ENCODE results near the gene VSNL1. TPM values are rescaled to one million over a fixed set of nuclear protein-coding genes. Genes with fewer than 3 reads are reported as not detected.

VSNL1 gene
- total RNA-seq, 1 donor from 2014 or later: 0.13 TPM

GRCh38 chr2:17643031-17643615, 102.6 kb downstream of the VSNL1 start:
- DNase-seq (ENCODE audit: low read depth): peak; percentile 95
- H3K4me3 ChIP-seq (ENCODE audit: low read depth, low read length): no peak overlapping the region
- no peaks in the 10 kb centered on the region for H3K36me3 ChIP-seq (ENCODE audit: control insufficient read depth, insufficient read depth, low read length)
- TF ChIP-seq CTCF (IDR thresholded peaks at IDR 0.05; ENCODE audit: insufficient read depth, low read length, poor library complexity, severe bottlenecking): no peak
- H3K27me3 ChIP-seq (ENCODE audit: control insufficient read depth, insufficient read depth, low read length): no peaks in the 10 kb centered on the region

GRCh38 chr2:17644997-17645720, 104.7 kb downstream of the VSNL1 start:
- H3K36me3 ChIP-seq (ENCODE audit: control insufficient read depth, insufficient read depth, low read length): no peaks in the 10 kb centered on the region
- no peak overlapping the region for H3K4me3 ChIP-seq (ENCODE audit: low read depth, low read length)
- H3K27me3 ChIP-seq (ENCODE audit: control insufficient read depth, insufficient read depth, low read length): no peaks in the 10 kb centered on the region
- DNase-seq (ENCODE audit: low read depth): no peak
- no peak for TF ChIP-seq CTCF (IDR thresholded peaks at IDR 0.05; ENCODE audit: insufficient read depth, low read length, poor library complexity, severe bottlenecking)

- Histone ChIP-seq H3K27me3 (ENCODE audit: control insufficient read depth, insufficient read depth, low read length) (no peaks in the 10 kb centered on the region), H3K36me3 (ENCODE audit: control insufficient read depth, insufficient read depth, low read length) (no peaks in the 10 kb centered on the region), H3K4me3 (ENCODE audit: low read depth, low read length) (no peak overlapping the region)
- peak; percentile 80 for TF ChIP-seq CTCF (IDR thresholded peaks at IDR 0.05; ENCODE audit: insufficient read depth, low read length, poor library complexity, severe bottlenecking)
- peak; percentile 45 for DNase-seq (ENCODE audit: low read depth)
Measured at GRCh38 chr2:17646081-17646554, 105.6 kb downstream of the VSNL1 start.

- no peaks in the 10 kb centered on the region for H3K27me3 ChIP-seq (ENCODE audit: control insufficient read depth, insufficient read depth, low read length)
- H3K36me3 ChIP-seq (ENCODE audit: control insufficient read depth, insufficient read depth, low read length): no peaks in the 10 kb centered on the region
- H3K4me3 ChIP-seq (ENCODE audit: low read depth, low read length): no peak overlapping the region
- DNase-seq (ENCODE audit: low read depth): no peak
- no peak for TF ChIP-seq CTCF (IDR thresholded peaks at IDR 0.05; ENCODE audit: insufficient read depth, low read length, poor library complexity, severe bottlenecking)
Measured at GRCh38 chr2:17646838-17647701, 106.6 kb downstream of the VSNL1 start.

- H3K27me3 ChIP-seq (ENCODE audit: control insufficient read depth, insufficient read depth, low read length): no peaks in the 10 kb centered on the region
- no peak overlapping the region for H3K4me3 ChIP-seq (ENCODE audit: low read depth, low read length)
- no peak for TF ChIP-seq CTCF (IDR thresholded peaks at IDR 0.05; ENCODE audit: insufficient read depth, low read length, poor library complexity, severe bottlenecking)
- no peaks in the 10 kb centered on the region for H3K36me3 ChIP-seq (ENCODE audit: control insufficient read depth, insufficient read depth, low read length)
- no peak for DNase-seq (ENCODE audit: low read depth)
Measured at GRCh38 chr2:17648581-17648980, 108.1 kb downstream of the VSNL1 start.
